Panc1 (cell line): ENCODE measurements around the gene GRIK4.

Experiments used
- POLR2AphosphoS5 ChIP-seq: IDR thresholded peaks from 2 replicates; pipeline ENCODE4 v1.6.1; 2012; ENCODE audit warnings: mild to moderate bottlenecking, low read depth, low read length, moderate library complexity
- SIN3A ChIP-seq: IDR thresholded peaks from 2 replicates; pipeline ENCODE4 v1.6.1; 2012; ENCODE audit warnings: low read depth, mild to moderate bottlenecking, low read length, moderate library complexity, borderline replicate concordance; ENCODE audit not compliant: insufficient read depth
- TCF7L2 ChIP-seq: IDR thresholded peaks from 2 replicates; pipeline ENCODE4 v1.6.1; 2011; ENCODE audit warnings: mild to moderate bottlenecking, low read depth, low read length, inconsistent platforms
- TF ChIP-seq, protein P1 (sequence below): fragments of 450-650 bp; IDR thresholded peaks from 2 replicates; pipeline ENCODE4 v1.5.1; 2017; ENCODE audit warnings: mild to moderate bottlenecking
- TF ChIP-seq, protein P2 (sequence below), 2 experiments: IDR thresholded peaks; 2 replicates each; pipeline ENCODE4 v1.6.1; 2011 to 2012; ENCODE audit warnings: low read depth in 2 of 2, control low read depth in 1 of 2, low read length in 1 of 2, mild to moderate bottlenecking in 1 of 2, moderate library complexity in 1 of 2; ENCODE audit not compliant: insufficient read depth in 1 of 2

DNA sequence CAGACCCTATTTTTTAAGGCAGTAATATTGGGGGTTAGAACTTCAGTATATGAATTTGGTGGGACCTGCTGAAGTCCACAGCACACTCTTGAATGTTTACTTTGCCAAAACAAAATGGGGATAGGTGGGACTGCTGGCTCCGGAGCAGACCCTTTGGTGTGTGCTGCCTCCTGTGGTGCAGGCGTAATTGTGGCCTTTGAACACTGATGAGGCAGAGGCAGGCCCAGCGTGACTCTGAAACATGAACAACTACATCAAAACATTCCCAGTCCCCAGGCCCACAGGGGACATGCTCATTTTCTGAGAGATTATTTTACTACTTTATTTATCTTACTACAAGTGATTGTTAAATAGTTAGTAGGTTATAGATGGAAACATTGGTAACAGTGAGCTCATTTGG, 287.3 kb downstream of the GRIK4 start:
- TF ChIP-seq, protein P1, sequence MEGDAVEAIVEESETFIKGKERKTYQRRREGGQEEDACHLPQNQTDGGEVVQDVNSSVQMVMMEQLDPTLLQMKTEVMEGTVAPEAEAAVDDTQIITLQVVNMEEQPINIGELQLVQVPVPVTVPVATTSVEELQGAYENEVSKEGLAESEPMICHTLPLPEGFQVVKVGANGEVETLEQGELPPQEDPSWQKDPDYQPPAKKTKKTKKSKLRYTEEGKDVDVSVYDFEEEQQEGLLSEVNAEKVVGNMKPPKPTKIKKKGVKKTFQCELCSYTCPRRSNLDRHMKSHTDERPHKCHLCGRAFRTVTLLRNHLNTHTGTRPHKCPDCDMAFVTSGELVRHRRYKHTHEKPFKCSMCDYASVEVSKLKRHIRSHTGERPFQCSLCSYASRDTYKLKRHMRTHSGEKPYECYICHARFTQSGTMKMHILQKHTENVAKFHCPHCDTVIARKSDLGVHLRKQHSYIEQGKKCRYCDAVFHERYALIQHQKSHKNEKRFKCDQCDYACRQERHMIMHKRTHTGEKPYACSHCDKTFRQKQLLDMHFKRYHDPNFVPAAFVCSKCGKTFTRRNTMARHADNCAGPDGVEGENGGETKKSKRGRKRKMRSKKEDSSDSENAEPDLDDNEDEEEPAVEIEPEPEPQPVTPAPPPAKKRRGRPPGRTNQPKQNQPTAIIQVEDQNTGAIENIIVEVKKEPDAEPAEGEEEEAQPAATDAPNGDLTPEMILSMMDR = no peak
- TF ChIP-seq, protein P2, sequence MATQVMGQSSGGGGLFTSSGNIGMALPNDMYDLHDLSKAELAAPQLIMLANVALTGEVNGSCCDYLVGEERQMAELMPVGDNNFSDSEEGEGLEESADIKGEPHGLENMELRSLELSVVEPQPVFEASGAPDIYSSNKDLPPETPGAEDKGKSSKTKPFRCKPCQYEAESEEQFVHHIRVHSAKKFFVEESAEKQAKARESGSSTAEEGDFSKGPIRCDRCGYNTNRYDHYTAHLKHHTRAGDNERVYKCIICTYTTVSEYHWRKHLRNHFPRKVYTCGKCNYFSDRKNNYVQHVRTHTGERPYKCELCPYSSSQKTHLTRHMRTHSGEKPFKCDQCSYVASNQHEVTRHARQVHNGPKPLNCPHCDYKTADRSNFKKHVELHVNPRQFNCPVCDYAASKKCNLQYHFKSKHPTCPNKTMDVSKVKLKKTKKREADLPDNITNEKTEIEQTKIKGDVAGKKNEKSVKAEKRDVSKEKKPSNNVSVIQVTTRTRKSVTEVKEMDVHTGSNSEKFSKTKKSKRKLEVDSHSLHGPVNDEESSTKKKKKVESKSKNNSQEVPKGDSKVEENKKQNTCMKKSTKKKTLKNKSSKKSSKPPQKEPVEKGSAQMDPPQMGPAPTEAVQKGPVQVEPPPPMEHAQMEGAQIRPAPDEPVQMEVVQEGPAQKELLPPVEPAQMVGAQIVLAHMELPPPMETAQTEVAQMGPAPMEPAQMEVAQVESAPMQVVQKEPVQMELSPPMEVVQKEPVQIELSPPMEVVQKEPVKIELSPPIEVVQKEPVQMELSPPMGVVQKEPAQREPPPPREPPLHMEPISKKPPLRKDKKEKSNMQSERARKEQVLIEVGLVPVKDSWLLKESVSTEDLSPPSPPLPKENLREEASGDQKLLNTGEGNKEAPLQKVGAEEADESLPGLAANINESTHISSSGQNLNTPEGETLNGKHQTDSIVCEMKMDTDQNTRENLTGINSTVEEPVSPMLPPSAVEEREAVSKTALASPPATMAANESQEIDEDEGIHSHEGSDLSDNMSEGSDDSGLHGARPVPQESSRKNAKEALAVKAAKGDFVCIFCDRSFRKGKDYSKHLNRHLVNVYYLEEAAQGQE (IDR thresholded peaks at IDR 0.05; ENCODE audit: insufficient read depth in 1 of 2, low read depth in 2 of 2, low read length in 1 of 2) = no peak
- TF ChIP-seq SIN3A (no peak), POLR2AphosphoS5 (no peak), TCF7L2 (no peak)
